Activated B cell treated with CpG ODN at 0.5 μM for 24 hours (primary cell): ENCODE data around the gene COA8. TPM values are rescaled to one million over a fixed set of nuclear protein-coding genes. Genes with fewer than 3 reads are reported as not detected.

Experiments
- ATAC-seq: fragments of 200-7000 bp; cut with Tn5 transposase; one replicate; pipeline ENCODE4 v1.10.0; 2021; ENCODE audit warnings: low read depth, mild to moderate bottlenecking, moderate library complexity
- CTCF ChIA-PET: fragments of 350-600 bp; sonication (Branson Sonifier 250); formaldehyde crosslinking; loops from one replicate; lab custom pipeline; 2021; ENCODE audit warnings: antibody characterized with exemption; lab: Charles Lee
- POLR2A ChIA-PET: fragments of 350-600 bp; sonication (Branson Sonifier 250); formaldehyde crosslinking; loops from one replicate; lab custom pipeline; 2021; ENCODE audit warnings: antibody characterized with exemption; lab: Charles Lee
- DNase-seq: peaks from one replicate; pipeline ENCODE4 v3.0.0; 2022
- H3K27ac Mint-ChIP-seq: one replicate; pipeline ENCODE4 v1.8.0; 2020; ENCODE audit warnings: mixed read lengths
- H3K27me3 Mint-ChIP-seq: one replicate; pipeline ENCODE4 v1.8.0; 2021; ENCODE audit warnings: mixed read lengths
- H3K36me3 Mint-ChIP-seq: one replicate; pipeline ENCODE4 v1.8.0; 2021; ENCODE audit warnings: low read depth, mixed read lengths
- H3K4me1 Mint-ChIP-seq: one replicate; pipeline ENCODE4 v1.8.0; 2021; ENCODE audit warnings: mixed read lengths
- H3K4me3 Mint-ChIP-seq: one replicate; pipeline ENCODE4 v1.8.0; 2020; ENCODE audit warnings: mild to moderate bottlenecking, mixed read lengths
- H3K9me3 Mint-ChIP-seq: one replicate; pipeline ENCODE4 v1.8.0; 2020; ENCODE audit warnings: mixed read lengths
- intact Hi-C: fragments of 100-400 bp; cut with micrococcal nuclease; formaldehyde crosslinking; loops from one replicate; pipeline ENCODE4 v1.15.1; 2024
- total RNA-seq: library from RNA; stranded (reverse); gene quantifications from 2 replicates; pipeline ENCODE4 v1.2.3, GENCODE V29; 2022
- TF ChIP-seq, protein P1 (sequence below): fragments of 200-600 bp; IDR thresholded peaks from one replicate; pipeline ENCODE4 v1.8.0; 2022; ENCODE audit warnings: antibody characterized with exemption, mild to moderate bottlenecking

COA8 gene
- total RNA-seq, 1 donor from 2014 or later = 28.4 TPM

DNA sequence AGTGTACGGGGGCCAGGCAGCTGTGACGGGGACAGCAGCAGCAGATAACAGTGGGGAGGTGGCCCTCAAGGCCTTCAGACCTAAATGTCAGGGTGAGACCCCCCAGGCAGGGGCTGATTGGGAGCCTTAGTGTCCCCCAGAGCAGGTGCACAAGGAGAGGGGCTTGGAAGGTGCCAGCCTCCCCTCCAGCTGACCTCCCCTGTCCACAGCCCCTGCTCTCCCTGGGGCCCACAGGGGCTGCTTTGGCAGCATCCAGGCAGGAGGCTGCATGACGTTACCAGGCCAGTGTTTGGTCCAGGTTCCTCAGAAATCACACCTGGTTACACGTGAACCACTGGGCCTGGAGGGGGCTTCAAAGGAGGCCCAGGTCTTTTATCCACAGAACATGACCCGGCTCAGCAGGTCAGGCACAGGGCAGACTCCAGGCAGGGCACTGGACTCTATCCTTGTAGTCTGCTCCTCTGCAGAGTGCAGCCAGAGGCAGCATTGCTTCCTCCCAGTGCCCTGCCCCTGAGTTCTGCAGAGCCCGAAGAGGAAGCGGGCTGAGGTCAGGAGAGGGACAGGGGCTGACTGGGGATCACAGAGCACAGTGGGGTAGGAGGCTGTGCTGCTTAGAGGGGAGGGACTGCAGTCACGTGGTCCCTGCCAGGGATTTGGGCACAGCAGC lies 36.4 kb upstream of the COA8 start:
- Mint-ChIP-seq H3K9me3 (no peaks in the 10 kb centered on the region), H3K36me3 (peaks cover 8% of the 10 kb centered on the region), H3K27me3 (no peaks in the 10 kb centered on the region), H3K4me3 (no peak overlapping the region), H3K27ac (peak overlapping the region; percentile 96), H3K4me1 (peaks cover 62% of the 10 kb centered on the region)
- DNase-seq (no peak), ATAC-seq (no peak)
- intact Hi-C loops = loop anchor here (10.0 kb wide), 2 partner anchors 192 to 762 kb away; partner anchors contain the start of gene EIF5
- ChIA-PET POLR2A (interaction anchor here (0.6 to 1.7 kb wide), 8 partner anchors 8 to 192 kb away, joined by 3 to 15 read pairs (median 5); partner anchors contain the start of genes BAG5, COA8, EIF5 and KLC1), CTCF (interaction anchor here (3.3 kb wide), 1 partner anchor 8 kb away, joined by 16 read pairs; no protein-coding TSS in a partner anchor)
- TF ChIP-seq, protein P1, sequence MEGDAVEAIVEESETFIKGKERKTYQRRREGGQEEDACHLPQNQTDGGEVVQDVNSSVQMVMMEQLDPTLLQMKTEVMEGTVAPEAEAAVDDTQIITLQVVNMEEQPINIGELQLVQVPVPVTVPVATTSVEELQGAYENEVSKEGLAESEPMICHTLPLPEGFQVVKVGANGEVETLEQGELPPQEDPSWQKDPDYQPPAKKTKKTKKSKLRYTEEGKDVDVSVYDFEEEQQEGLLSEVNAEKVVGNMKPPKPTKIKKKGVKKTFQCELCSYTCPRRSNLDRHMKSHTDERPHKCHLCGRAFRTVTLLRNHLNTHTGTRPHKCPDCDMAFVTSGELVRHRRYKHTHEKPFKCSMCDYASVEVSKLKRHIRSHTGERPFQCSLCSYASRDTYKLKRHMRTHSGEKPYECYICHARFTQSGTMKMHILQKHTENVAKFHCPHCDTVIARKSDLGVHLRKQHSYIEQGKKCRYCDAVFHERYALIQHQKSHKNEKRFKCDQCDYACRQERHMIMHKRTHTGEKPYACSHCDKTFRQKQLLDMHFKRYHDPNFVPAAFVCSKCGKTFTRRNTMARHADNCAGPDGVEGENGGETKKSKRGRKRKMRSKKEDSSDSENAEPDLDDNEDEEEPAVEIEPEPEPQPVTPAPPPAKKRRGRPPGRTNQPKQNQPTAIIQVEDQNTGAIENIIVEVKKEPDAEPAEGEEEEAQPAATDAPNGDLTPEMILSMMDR = no peak

DNA sequence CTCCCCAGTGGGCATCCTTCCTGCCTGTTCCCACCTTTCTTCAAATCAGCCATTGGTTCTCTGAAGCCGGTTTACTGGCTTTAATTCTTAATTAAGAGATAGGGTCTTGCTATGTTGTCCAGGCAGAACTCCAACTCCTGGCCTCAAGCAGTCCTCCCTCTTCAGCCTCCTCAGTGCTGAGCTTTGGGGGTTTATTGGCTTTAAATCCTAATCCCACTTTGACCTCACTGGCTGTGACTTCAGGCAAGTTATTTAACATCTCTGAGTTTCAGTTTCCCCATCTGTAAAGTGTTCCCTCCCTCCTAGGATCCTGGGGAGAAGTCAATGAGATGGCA lies 35.9 kb upstream of the COA8 start:
- Mint-ChIP-seq H3K27ac (peak overlapping the region; percentile 96), H3K9me3 (no peaks in the 10 kb centered on the region), H3K4me1 (peaks cover 66% of the 10 kb centered on the region), H3K27me3 (no peaks in the 10 kb centered on the region), H3K4me3 (peak overlapping the region; percentile 92), H3K36me3 (peaks cover 12% of the 10 kb centered on the region)
- TF ChIP-seq, protein P1 = no peak
- CTCF ChIA-PET = interaction anchor here (1.1 to 3.3 kb wide), 2 partner anchors 8 to 20 kb away, joined by 3 to 16 read pairs; no protein-coding TSS in a partner anchor
- POLR2A ChIA-PET = interaction anchor here (0.6 to 1.7 kb wide), 9 partner anchors 8 to 193 kb away, joined by 3 to 15 read pairs (median 4); partner anchors contain the start of genes BAG5, COA8, EIF5 and KLC1
- intact Hi-C loops = loop anchor here (1.0 to 10.0 kb wide), 4 partner anchors 35 to 762 kb away; partner anchors contain the start of genes BAG5, COA8, EIF5 and KLC1
- no peak for ATAC-seq
- no peak for DNase-seq

DNA sequence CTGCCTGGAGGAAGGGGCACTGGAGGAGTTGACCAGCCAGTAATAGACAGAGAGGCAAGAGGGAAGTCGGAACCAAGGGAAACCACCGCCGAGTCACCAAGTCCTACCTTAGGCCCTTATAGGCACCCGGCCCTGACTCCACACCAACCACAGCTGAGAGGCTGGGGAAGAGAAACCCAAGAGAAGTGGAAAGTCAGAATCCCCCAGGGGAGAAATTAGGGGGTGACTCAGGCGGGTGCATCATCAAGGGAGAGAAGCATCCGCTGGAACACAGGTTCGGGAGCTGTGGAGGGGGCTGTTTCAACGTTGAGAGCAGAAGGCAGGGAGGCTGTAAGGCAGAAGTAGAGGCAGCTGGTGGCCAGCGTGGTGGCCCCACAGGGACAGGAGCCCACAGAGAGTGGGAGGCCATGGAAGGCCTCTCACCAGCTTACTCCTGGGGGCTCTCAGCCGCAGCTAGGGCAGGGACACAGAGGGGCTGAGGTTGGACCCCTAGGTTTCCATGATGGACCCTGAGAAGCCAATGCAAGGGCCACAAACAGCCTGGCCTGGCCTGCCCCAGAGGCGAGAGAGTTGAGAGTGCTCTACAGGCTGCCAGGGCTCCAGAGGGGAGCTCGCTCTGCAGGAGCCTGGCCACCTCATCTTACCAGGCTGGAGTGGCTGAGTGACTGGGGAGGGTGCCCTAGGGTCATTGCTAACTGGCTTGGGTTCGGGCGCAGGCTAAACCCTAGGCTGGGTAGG lies 35.2 kb upstream of the COA8 start:
- Mint-ChIP-seq H3K4me1 (peaks cover 66% of the 10 kb centered on the region), H3K27me3 (no peaks in the 10 kb centered on the region), H3K27ac (peak overlapping the region; percentile 96), H3K9me3 (no peaks in the 10 kb centered on the region), H3K36me3 (peaks cover 14% of the 10 kb centered on the region), H3K4me3 (peak overlapping the region; percentile 92)
- ChIA-PET CTCF (interaction anchor here (1.1 to 3.3 kb wide), 2 partner anchors 9 to 19 kb away, joined by 3 to 16 read pairs; no protein-coding TSS in a partner anchor), POLR2A (interaction anchor here (0.9 to 1.7 kb wide), 10 partner anchors 9 to 194 kb away, joined by 3 to 15 read pairs (median 4); partner anchors contain the start of genes BAG5, COA8, EIF5 and KLC1)
- ATAC-seq (peak; percentile 90), DNase-seq (peak; percentile 70)
- intact Hi-C loops = loop anchor here (1.0 to 10.0 kb wide), 5 partner anchors 35 to 763 kb away; partner anchors contain the start of genes BAG5, COA8, EIF5 and KLC1
- TF ChIP-seq, protein P1 = no peak

DNA sequence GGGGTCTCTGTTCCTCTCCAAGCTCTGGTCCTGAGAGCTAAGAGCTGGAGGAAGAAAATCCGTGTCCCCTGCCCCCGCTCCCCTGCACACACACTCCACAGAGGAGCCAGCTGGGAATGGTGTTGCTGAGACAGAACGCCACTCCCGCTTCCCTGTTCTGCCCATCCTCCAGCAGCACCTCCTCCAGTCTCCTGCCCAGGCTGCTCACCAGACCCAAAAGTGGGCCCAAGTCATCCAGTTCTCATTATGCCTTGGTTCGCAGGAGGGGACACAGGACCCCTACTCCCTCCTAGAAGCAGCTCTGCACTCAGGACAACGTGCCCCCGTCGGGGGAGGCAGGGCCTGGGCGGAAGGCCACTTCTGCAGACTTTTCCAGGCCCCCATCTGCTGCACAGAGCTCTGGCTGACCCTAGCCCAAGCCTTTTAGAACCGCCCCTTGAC lies 34.6 kb upstream of the COA8 start:
- ATAC-seq (no peak), DNase-seq (no peak)
- intact Hi-C loops = loop anchor here (2.0 to 10.0 kb wide), 3 partner anchors 143 to 763 kb away; partner anchors contain the start of genes EIF5 and MARK3
- H3K4me1 Mint-ChIP-seq = peaks cover 66% of the 10 kb centered on the region
- TF ChIP-seq, protein P1 = no peak
- peaks cover 15% of the 10 kb centered on the region for H3K36me3 Mint-ChIP-seq
- H3K4me3 Mint-ChIP-seq = peak overlapping the region; percentile 92
- H3K9me3 Mint-ChIP-seq = no peaks in the 10 kb centered on the region
- H3K27me3 Mint-ChIP-seq = no peaks in the 10 kb centered on the region
- H3K27ac Mint-ChIP-seq = peak overlapping the region; percentile 96
- ChIA-PET POLR2A (interaction anchor here (0.6 to 1.7 kb wide), 10 partner anchors 9 to 772 kb away, joined by 3 to 15 read pairs (median 3); partner anchors contain the start of genes BAG5, CDC42BPB, COA8 and EIF5), CTCF (interaction anchor here (1.1 to 3.3 kb wide), 2 partner anchors 10 to 19 kb away, joined by 3 to 16 read pairs; no protein-coding TSS in a partner anchor)
